Measurements from ENCODE around the gene FAM76A.
"Not testable (repeated sequence)": the region's sequence is repeated elsewhere in the genome, so short reads cannot be mapped to it uniquely, and the experiment has no call there.

FAM76A gene

GRCh38 chr1:27687906-27688305, 37.9 kb upstream of the FAM76A start:
- H3K9me3 ChIP-seq (ENCODE audit: low read depth, low read length), result no peaks in the 10 kb centered on the region
- TF ChIP-seq FOXP2 (optimal IDR thresholded peaks at IDR 0.05; ENCODE audit: control extremely low read depth, extremely low read length, insufficient read depth), result no peak
- TF ChIP-seq POLR2AphosphoS5 (IDR thresholded peaks at IDR 0.05; ENCODE audit: borderline replicate concordance, low read depth, low read length), result no peak
- no peak for TF ChIP-seq EZH2 (IDR thresholded peaks at IDR 0.05)
- DNase-seq (ENCODE audit: low read depth, low spot score), result no peak
- no peak overlapping the region for H3K9ac ChIP-seq (ENCODE audit: insufficient read length)
- no peak overlapping the region for H3K27ac ChIP-seq
- H3K4me3 ChIP-seq, result no peak overlapping the region
- no peaks in the 10 kb centered on the region for H3K36me3 ChIP-seq (ENCODE audit: insufficient read depth, low read length)

- no peak for DNase-seq (ENCODE audit: low read depth, low spot score)
- H3K9ac ChIP-seq (ENCODE audit: insufficient read length), result no peak overlapping the region
- TF ChIP-seq EZH2 (IDR thresholded peaks at IDR 0.05) (no peak), FOXP2 (optimal IDR thresholded peaks at IDR 0.05; ENCODE audit: control extremely low read depth, extremely low read length, insufficient read depth) (no peak), POLR2AphosphoS5 (IDR thresholded peaks at IDR 0.05; ENCODE audit: borderline replicate concordance, low read depth, low read length) (no peak)
- no peak overlapping the region for H3K27ac ChIP-seq
- H3K4me3 ChIP-seq, result no peak overlapping the region
- no peaks in the 10 kb centered on the region for H3K36me3 ChIP-seq (ENCODE audit: insufficient read depth, low read length)
- H3K9me3 ChIP-seq (ENCODE audit: low read depth, low read length), result no peaks in the 10 kb centered on the region
These were observed 36.2 kb upstream of the FAM76A start for GRCh38 chr1:27689423-27690173.

DNA sequence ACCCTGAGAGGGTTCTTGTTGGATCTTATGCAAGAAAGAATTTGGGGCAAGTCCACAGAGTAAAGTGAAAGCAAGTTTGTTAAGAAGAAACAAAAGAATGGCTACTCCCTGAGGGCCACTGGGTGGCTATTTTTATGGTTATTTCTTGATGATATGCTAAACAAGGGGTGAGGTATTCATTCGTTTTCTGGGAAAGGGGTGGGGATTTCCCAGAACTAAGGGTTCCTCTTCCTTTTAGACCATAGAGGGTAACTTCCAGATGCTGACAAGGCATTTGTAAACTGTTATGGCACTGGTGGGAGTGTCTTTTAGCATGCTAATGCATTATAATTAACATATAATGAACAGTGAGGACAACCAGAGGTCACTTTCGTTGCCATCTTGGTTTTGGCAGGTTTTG, 35.6 kb upstream of the FAM76A start:
- Histone ChIP-seq H3K9me3 (ENCODE audit: low read depth, low read length) (no peaks in the 10 kb centered on the region), H3K4me3 (no peak overlapping the region), H3K9ac (ENCODE audit: insufficient read length) (no peak overlapping the region), H3K36me3 (ENCODE audit: insufficient read depth, low read length) (no peaks in the 10 kb centered on the region), H3K27ac (no peak overlapping the region)
- no peak for DNase-seq (ENCODE audit: low read depth, low spot score)
- TF ChIP-seq POLR2AphosphoS5 (IDR thresholded peaks at IDR 0.05; ENCODE audit: borderline replicate concordance, low read depth, low read length) (no peak), FOXP2 (optimal IDR thresholded peaks at IDR 0.05; ENCODE audit: control extremely low read depth, extremely low read length, insufficient read depth) (no peak), EZH2 (IDR thresholded peaks at IDR 0.05) (no peak)

- H3K9me3 ChIP-seq (ENCODE audit: low read depth, low read length); H3K27ac ChIP-seq; H3K36me3 ChIP-seq (ENCODE audit: insufficient read depth, low read length); H3K9ac ChIP-seq (ENCODE audit: insufficient read length); DNase-seq (ENCODE audit: low read depth, low spot score); H3K4me3 ChIP-seq: not testable (repeated sequence)
These were observed 28.9 kb upstream of the FAM76A start for GRCh38 chr1:27696835-27697234.

DNA sequence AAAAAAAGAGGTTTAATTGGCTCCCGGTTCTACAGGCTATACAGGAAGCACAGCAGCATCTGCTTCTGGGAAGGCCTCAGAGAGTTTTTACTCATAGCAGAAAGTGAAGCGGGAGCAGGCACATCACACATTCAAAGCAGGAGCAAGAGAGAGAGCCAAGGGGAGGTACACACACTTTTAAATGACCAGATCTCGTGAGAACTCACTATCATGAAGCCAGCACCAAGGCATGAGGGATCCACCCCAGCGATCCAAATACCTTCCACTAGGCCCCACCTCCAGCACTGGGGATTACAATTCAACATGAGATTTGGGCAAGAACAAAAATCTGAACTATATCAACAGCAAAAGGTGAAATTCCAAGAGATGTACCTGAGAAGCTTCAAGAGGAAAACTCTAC, 20.8 kb upstream of the FAM76A start:
- H3K36me3 ChIP-seq (ENCODE audit: insufficient read depth, low read length), result no peaks in the 10 kb centered on the region
- no peak for DNase-seq (ENCODE audit: low read depth, low spot score)
- TF ChIP-seq POLR2AphosphoS5 (IDR thresholded peaks at IDR 0.05; ENCODE audit: borderline replicate concordance, low read depth, low read length), result no peak
- no peak for TF ChIP-seq FOXP2 (optimal IDR thresholded peaks at IDR 0.05; ENCODE audit: control extremely low read depth, extremely low read length, insufficient read depth)
- no peak for TF ChIP-seq EZH2 (IDR thresholded peaks at IDR 0.05)
- no peaks in the 10 kb centered on the region for H3K9me3 ChIP-seq (ENCODE audit: low read depth, low read length)
- H3K9ac ChIP-seq (ENCODE audit: insufficient read length), result no peak overlapping the region
- no peak overlapping the region for H3K4me3 ChIP-seq
- no peak overlapping the region for H3K27ac ChIP-seq

DNA sequence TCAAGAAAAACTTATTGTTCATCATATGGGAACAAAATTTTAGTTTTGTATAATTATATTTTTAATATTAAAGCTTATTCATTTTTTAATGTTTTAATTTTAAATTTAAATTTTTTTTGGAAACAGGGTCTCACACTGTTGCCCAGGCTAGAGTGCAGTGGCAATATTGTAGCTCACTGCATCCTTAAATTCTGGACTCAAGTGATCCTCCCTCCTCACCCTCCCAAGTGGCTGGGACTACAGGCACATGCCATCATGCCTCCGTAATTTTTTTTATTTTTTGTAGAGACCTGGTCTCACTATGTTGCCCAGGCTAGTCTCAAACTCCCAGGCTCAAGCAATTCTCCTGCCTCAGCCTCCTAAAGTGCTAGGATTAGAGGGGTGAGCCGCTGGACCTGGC, 20.2 kb upstream of the FAM76A start:
- Histone ChIP-seq H3K9me3 (ENCODE audit: low read depth, low read length) (no peaks in the 10 kb centered on the region), H3K9ac (ENCODE audit: insufficient read length) (no peak overlapping the region), H3K27ac (no peak overlapping the region), H3K36me3 (ENCODE audit: insufficient read depth, low read length) (no peaks in the 10 kb centered on the region), H3K4me3 (no peak overlapping the region)
- TF ChIP-seq POLR2AphosphoS5 (IDR thresholded peaks at IDR 0.05; ENCODE audit: borderline replicate concordance, low read depth, low read length), result no peak
- TF ChIP-seq EZH2 (IDR thresholded peaks at IDR 0.05), result no peak
- no peak for TF ChIP-seq FOXP2 (optimal IDR thresholded peaks at IDR 0.05; ENCODE audit: control extremely low read depth, extremely low read length, insufficient read depth)
- DNase-seq (ENCODE audit: low read depth, low spot score), result no peak

DNA sequence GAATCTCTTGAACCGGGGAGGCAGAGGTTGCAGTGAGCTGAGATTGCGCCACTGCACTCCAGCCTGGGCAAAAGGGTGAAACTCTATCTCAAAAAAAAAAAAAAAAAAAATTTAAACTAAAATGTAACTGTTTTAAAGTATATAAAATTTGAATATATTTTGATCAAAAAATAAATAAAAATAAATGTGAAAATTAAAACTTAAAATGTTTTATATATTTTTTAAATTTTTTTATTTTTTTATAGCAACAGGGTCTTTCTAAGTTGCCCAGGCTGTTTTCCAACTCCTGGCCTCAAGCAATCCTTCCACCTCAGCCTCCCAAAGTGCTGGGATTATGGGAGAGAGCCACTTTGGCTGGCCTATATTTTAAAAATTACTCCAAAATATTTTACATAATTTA, 15.2 kb upstream of the FAM76A start:
- Histone ChIP-seq H3K9ac (ENCODE audit: insufficient read length) (no peak overlapping the region), H3K9me3 (ENCODE audit: low read depth, low read length) (no peaks in the 10 kb centered on the region), H3K36me3 (ENCODE audit: insufficient read depth, low read length) (no peaks in the 10 kb centered on the region), H3K4me3 (no peak overlapping the region), H3K27ac (no peak overlapping the region)
- DNase-seq (ENCODE audit: low read depth, low spot score), result no peak
- TF ChIP-seq POLR2AphosphoS5 (IDR thresholded peaks at IDR 0.05; ENCODE audit: borderline replicate concordance, low read depth, low read length), result no peak
- TF ChIP-seq EZH2 (IDR thresholded peaks at IDR 0.05), result no peak
- no peak for TF ChIP-seq FOXP2 (optimal IDR thresholded peaks at IDR 0.05; ENCODE audit: control extremely low read depth, extremely low read length, insufficient read depth)

DNA sequence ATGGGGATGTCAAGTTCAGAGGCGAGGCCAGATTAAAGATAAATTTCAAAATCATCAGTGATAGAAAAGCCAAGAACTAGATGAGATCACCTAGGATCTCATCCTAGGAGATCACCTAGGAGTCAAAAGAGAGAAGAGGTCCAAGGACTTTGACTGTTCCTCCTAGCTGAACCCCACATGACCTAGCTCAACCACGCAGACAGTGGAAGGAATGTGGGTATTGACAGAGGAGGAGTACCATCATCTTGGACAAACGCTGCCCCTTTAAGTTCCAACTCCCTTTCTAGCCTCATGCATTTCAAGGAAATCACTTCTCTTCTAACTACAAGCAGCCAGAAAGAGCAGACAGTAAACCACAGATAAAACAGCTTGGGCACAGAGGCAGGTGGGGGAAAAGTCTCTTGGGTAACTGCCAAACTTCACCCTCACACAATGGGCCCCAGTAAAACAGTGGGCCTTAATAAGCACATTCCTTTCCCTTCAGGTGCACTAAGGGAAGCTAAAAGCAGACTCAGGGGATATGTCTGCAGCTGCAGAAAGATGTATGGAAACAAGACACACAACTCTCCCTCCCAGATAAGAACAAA, 12.5 kb upstream of the FAM76A start:
- H3K36me3 ChIP-seq (ENCODE audit: insufficient read depth, low read length), result no peaks in the 10 kb centered on the region
- TF ChIP-seq POLR2AphosphoS5 (IDR thresholded peaks at IDR 0.05; ENCODE audit: borderline replicate concordance, low read depth, low read length), result no peak
- no peak for TF ChIP-seq EZH2 (IDR thresholded peaks at IDR 0.05)
- no peak for TF ChIP-seq FOXP2 (optimal IDR thresholded peaks at IDR 0.05; ENCODE audit: control extremely low read depth, extremely low read length, insufficient read depth)
- no peak overlapping the region for H3K4me3 ChIP-seq
- no peak overlapping the region for H3K9ac ChIP-seq (ENCODE audit: insufficient read length)
- H3K9me3 ChIP-seq (ENCODE audit: low read depth, low read length), result no peaks in the 10 kb centered on the region
- no peak overlapping the region for H3K27ac ChIP-seq
- DNase-seq (ENCODE audit: low read depth, low spot score), result no peak
